Activated T-helper 1 cell treated with anti-CD3 and anti-CD28 coated beads, Interleukin-12 subunit alpha, Interleukin-12 subunit beta, Interleukin-2, Interleukin-4 antibody, amounts not matched to agents 30 ng/mL and 10 ng/mL and 1 ng/mL, durations not matched to agents 14 hours and 24 hours and 36 hours (primary cell): Measurements from ENCODE around the gene MICAL2. TPM values are rescaled to one million over a fixed set of nuclear protein-coding genes. Genes with fewer than 3 reads are reported as not detected.
A peak's percentile ranks its signal among the peaks of the same experiment; 100 is the strongest.

Experiments used
- DNase-seq: peaks from one replicate; pipeline ENCODE4 v3.0.0; 2021; ENCODE audit warnings: low spot score
- H3K27ac Mint-ChIP-seq: one replicate; pipeline ENCODE4 v1.8.0; 2021; ENCODE audit warnings: mild to moderate bottlenecking, mixed read lengths
- H3K27me3 Mint-ChIP-seq: one replicate; pipeline ENCODE4 v1.8.0; 2022; ENCODE audit warnings: mild to moderate bottlenecking, moderate library complexity, mixed read lengths; ENCODE audit not compliant: insufficient read depth
- H3K36me3 Mint-ChIP-seq: one replicate; pipeline ENCODE4 v1.8.0; 2021; ENCODE audit warnings: low read depth, mixed read lengths
- H3K4me1 Mint-ChIP-seq: one replicate; pipeline ENCODE4 v1.8.0; 2021; ENCODE audit warnings: low read depth, mixed read lengths
- H3K4me3 Mint-ChIP-seq: one replicate; pipeline ENCODE4 v1.8.0; 2021; ENCODE audit warnings: mild to moderate bottlenecking, moderate library complexity, mixed read lengths
- H3K9me3 Mint-ChIP-seq: one replicate; pipeline ENCODE4 v1.8.0; 2021; ENCODE audit warnings: mixed read lengths
- intact Hi-C: fragments of 100-400 bp; cut with micrococcal nuclease; formaldehyde crosslinking; loops from one replicate; pipeline ENCODE4 v1.15.1; 2024
- total RNA-seq: library from RNA; stranded (reverse); gene quantifications from 2 replicates; pipeline ENCODE4 v1.2.3, GENCODE V29; 2022

Gene MICAL2
- total RNA-seq, 1 donor from 2014 or later = 595 TPM

DNA sequence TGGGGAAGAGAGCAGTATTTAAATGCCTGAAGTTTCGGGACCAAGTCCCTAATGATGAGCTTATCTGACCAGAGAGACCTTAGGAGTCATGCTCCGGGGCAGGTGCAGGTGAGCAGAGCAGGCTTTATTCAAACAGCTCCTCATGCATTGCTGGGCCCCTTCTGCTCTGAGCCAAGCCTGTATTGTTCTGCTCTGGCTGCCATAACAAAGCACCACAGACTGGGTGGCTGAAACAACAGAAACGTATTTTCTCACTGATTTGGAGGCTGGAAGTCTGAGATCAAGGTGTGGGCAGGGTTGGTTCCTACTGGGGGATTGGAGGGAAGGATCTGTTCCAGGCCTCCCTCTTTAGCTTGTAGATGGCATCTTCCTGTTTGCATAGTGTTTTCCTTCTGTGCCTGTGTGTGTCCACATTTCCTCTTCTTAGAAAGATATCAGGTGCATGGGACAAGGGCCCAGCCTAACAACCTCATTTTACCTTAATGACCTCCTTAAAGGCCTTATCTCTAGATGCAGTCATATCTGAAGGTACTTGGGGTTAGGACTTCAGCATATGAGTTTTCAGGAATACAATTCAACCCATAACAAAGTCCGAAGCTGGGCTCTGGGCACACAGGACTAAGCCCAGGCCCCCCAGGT is 169.9 kb downstream of the MICAL2 start:
- Mint-ChIP-seq H3K27me3 (no peaks in the 10 kb centered on the region), H3K27ac (peak overlapping the region; percentile 54), H3K4me1 (peaks cover 22% of the 10 kb centered on the region), H3K9me3 (no peaks in the 10 kb centered on the region), H3K4me3 (no peak overlapping the region), H3K36me3 (peaks cover 4% of the 10 kb centered on the region)
- intact Hi-C loops = loop anchor here (2.0 to 5.0 kb wide), 2 partner anchors 128 to 438 kb away; no protein-coding TSS in a partner anchor
- no peak for DNase-seq

DNA sequence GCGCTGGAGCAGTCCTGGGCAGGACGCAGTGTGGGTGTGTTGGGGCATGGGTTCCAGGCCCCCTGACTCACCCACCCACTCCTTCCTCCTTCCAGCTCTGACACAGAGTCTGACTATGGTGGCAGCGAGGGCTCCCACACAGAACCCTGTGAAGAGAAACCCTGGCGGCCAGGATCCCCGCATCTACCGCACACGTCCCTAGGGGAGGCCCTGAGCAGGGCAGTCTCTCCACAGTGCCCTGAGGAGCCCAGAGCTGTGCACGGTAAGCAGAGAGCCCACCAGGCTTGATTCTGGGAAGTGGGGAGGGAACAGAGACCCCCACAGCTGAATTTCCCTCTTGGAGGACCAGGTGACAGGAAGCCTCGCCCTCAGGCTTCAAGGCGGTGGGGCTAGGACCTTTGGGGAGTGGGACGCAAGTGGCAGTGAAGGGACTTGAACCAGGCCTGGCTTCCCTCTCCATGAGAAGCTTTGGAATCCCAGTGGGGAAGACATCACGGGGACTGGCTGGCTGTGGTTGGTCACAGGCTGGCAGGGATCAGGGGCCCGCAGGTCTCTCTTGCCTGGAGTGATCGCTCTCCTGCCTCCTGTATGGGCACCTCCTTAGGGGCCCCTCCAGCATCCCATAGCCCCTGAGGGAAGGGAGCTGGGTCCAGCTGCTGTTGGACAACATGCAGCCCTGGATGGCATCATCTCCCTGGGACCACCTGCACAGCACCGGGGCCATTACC is 170.6 kb downstream of the MICAL2 start:
- H3K36me3 Mint-ChIP-seq = peaks cover 4% of the 10 kb centered on the region
- H3K9me3 Mint-ChIP-seq = no peaks in the 10 kb centered on the region
- no peak for DNase-seq
- no peaks in the 10 kb centered on the region for H3K27me3 Mint-ChIP-seq
- intact Hi-C loops = loop anchor here (1.0 to 5.0 kb wide), 5 partner anchors 45 to 492 kb away; no protein-coding TSS in a partner anchor
- H3K4me1 Mint-ChIP-seq = peaks cover 22% of the 10 kb centered on the region
- peak overlapping the region; percentile 54 for H3K27ac Mint-ChIP-seq
- no peak overlapping the region for H3K4me3 Mint-ChIP-seq

- Mint-ChIP-seq H3K27ac (peak overlapping the region; percentile 20), H3K4me3 (no peak overlapping the region), H3K36me3 (peaks cover 2% of the 10 kb centered on the region), H3K27me3 (no peaks in the 10 kb centered on the region), H3K4me1 (peaks cover 22% of the 10 kb centered on the region), H3K9me3 (no peaks in the 10 kb centered on the region)
- peak; percentile 63 for DNase-seq
- intact Hi-C loops = loop anchor here (1.0 to 5.0 kb wide), 5 partner anchors 46 to 493 kb away; no protein-coding TSS in a partner anchor
These were observed 171.4 kb downstream of the MICAL2 start for GRCh38 chr11:12281571-12282478.

- intact Hi-C loops = loop anchor here (5.0 kb wide), 1 partner anchor 130 kb away; no protein-coding TSS in a partner anchor
- peaks cover 22% of the 10 kb centered on the region for H3K4me1 Mint-ChIP-seq
- no peak for DNase-seq
- H3K27me3 Mint-ChIP-seq = no peaks in the 10 kb centered on the region
- no peaks in the 10 kb centered on the region for H3K9me3 Mint-ChIP-seq
- no peak overlapping the region for H3K27ac Mint-ChIP-seq
- H3K36me3 Mint-ChIP-seq = peaks cover 2% of the 10 kb centered on the region
- no peak overlapping the region for H3K4me3 Mint-ChIP-seq
These were observed 172.3 kb downstream of the MICAL2 start for GRCh38 chr11:12282676-12283075.

- no peak overlapping the region for H3K27ac Mint-ChIP-seq
- H3K9me3 Mint-ChIP-seq = no peaks in the 10 kb centered on the region
- H3K4me3 Mint-ChIP-seq = no peak overlapping the region
- peaks cover 30% of the 10 kb centered on the region for H3K4me1 Mint-ChIP-seq
- H3K27me3 Mint-ChIP-seq = no peaks in the 10 kb centered on the region
- intact Hi-C loops = loop anchor here (5.0 kb wide), 1 partner anchor 132 kb away; no protein-coding TSS in a partner anchor
- peaks cover 2% of the 10 kb centered on the region for H3K36me3 Mint-ChIP-seq
- DNase-seq = no peak
These were observed 174.1 kb downstream of the MICAL2 start for GRCh38 chr11:12284316-12285050.

- Mint-ChIP-seq H3K4me1 (peaks cover 31% of the 10 kb centered on the region), H3K4me3 (no peak overlapping the region), H3K36me3 (peaks cover 2% of the 10 kb centered on the region), H3K9me3 (no peaks in the 10 kb centered on the region), H3K27ac (no peak overlapping the region), H3K27me3 (no peaks in the 10 kb centered on the region)
- DNase-seq = no peak
- intact Hi-C loops = no loop called here
These were observed 174.7 kb downstream of the MICAL2 start for GRCh38 chr11:12285106-12285505.

- peaks cover 28% of the 10 kb centered on the region for H3K4me1 Mint-ChIP-seq
- peaks cover 2% of the 10 kb centered on the region for H3K36me3 Mint-ChIP-seq
- H3K4me3 Mint-ChIP-seq = no peak overlapping the region
- H3K27me3 Mint-ChIP-seq = no peaks in the 10 kb centered on the region
- H3K27ac Mint-ChIP-seq = no peak overlapping the region
- intact Hi-C loops = no loop called here
- no peaks in the 10 kb centered on the region for H3K9me3 Mint-ChIP-seq
- DNase-seq = no peak
These were observed 175.4 kb downstream of the MICAL2 start for GRCh38 chr11:12285811-12286222.

GRCh38 chr11:12286606-12287005 is 176.2 kb downstream of the MICAL2 start:
- no peak overlapping the region for H3K27ac Mint-ChIP-seq

GRCh38 chr11:12287009-12287373 is 176.6 kb downstream of the MICAL2 start:
- intact Hi-C loops = no loop called here
- H3K9me3 Mint-ChIP-seq = no peaks in the 10 kb centered on the region

More at GRCh38 chr11:12286606-12287005, 176.2 kb downstream of the MICAL2 start:
- DNase-seq = no peak
- intact Hi-C loops = no loop called here
- H3K27me3 Mint-ChIP-seq = no peaks in the 10 kb centered on the region
- H3K4me3 Mint-ChIP-seq = no peak overlapping the region
- H3K9me3 Mint-ChIP-seq = no peaks in the 10 kb centered on the region
- H3K36me3 Mint-ChIP-seq = peaks cover 2% of the 10 kb centered on the region
- peaks cover 22% of the 10 kb centered on the region for H3K4me1 Mint-ChIP-seq

GRCh38 chr11:12287374-12288211 is 177.2 kb downstream of the MICAL2 start:
- no peak overlapping the region for H3K27ac Mint-ChIP-seq
- peaks cover 18% of the 10 kb centered on the region for H3K4me1 Mint-ChIP-seq

More at GRCh38 chr11:12287009-12287373, 176.6 kb downstream of the MICAL2 start:
- Mint-ChIP-seq H3K36me3 (no peaks in the 10 kb centered on the region), H3K27me3 (no peaks in the 10 kb centered on the region), H3K4me1 (peaks cover 18% of the 10 kb centered on the region), H3K27ac (no peak overlapping the region), H3K4me3 (no peak overlapping the region)
- no peak for DNase-seq

GRCh38 chr11:12288212-12288930 is 178.0 kb downstream of the MICAL2 start:
- H3K4me1 Mint-ChIP-seq = peaks cover 18% of the 10 kb centered on the region
- H3K27me3 Mint-ChIP-seq = no peaks in the 10 kb centered on the region
- no peaks in the 10 kb centered on the region for H3K9me3 Mint-ChIP-seq
- no peaks in the 10 kb centered on the region for H3K36me3 Mint-ChIP-seq
- no peak overlapping the region for H3K4me3 Mint-ChIP-seq
- no peak for DNase-seq
- no peak overlapping the region for H3K27ac Mint-ChIP-seq
- intact Hi-C loops = no loop called here

More at GRCh38 chr11:12287374-12288211, 177.2 kb downstream of the MICAL2 start:
- H3K27me3 Mint-ChIP-seq = no peaks in the 10 kb centered on the region
- H3K9me3 Mint-ChIP-seq = no peaks in the 10 kb centered on the region
- no peak for DNase-seq
- no peaks in the 10 kb centered on the region for H3K36me3 Mint-ChIP-seq
- intact Hi-C loops = no loop called here
- no peak overlapping the region for H3K4me3 Mint-ChIP-seq
